ENCODE measurements around the gene NARF. TPM values are rescaled to one million over a fixed set of nuclear protein-coding genes. Genes with fewer than 3 reads are reported as not detected.

NARF gene
- total and polyA plus RNA-seq, 2 of the 8 experiments (the other 6 are each of a cell fraction or from before 2014, with no cell fraction given) = 97.4 to 131 TPM

- no peak overlapping the region for H2BK5ac ChIP-seq (ENCODE audit: low read depth, low read length)
- no peaks in the 10 kb centered on the region for H3K4me1 ChIP-seq (replicated peaks in 1 of 4; ENCODE audit: control insufficient read depth in 3 of 4, insufficient read depth in 4 of 4, low read length in 3 of 4)
- H3K36me3 ChIP-seq (ENCODE audit: control insufficient read depth in 2 of 4, insufficient read depth in 4 of 4, low read length in 3 of 4) = peaks cover 15 to 38% (median 27%) of the 10 kb centered on the region in 4 experiments
- H3K27me3 ChIP-seq (replicated peaks in 1 of 4; ENCODE audit: control insufficient read depth in 3 of 4, extremely low read depth in 1 of 4, insufficient read depth in 3 of 4, low read length in 3 of 4) = no peaks in the 10 kb centered on the region
- WGBS, 2 experiments (ENCODE audit: extremely low coverage in 1 of 2, insufficient coverage in 1 of 2, insufficient read length in 1 of 2, insufficient replicate concordance in 2 of 2, low coverage in 1 of 2, low lambda C conversion rate in 2 of 2, missing lambda C conversion rate in 1 of 2) = 95% methylated on average over 7 of the region's 7 CpGs; no CpG with 5 or more reads in 1 of the 2 experiments
- H2AFZ ChIP-seq (ENCODE audit: low read length) = no peak overlapping the region
- H3K4me2 ChIP-seq (ENCODE audit: insufficient read depth in 1 of 2, low read depth in 2 of 2, low read length in 2 of 2) = no peak overlapping the region
- H2BK120ac ChIP-seq (replicated peaks; ENCODE audit: low read depth, low read length) = no peak overlapping the region
- no peak overlapping the region for H4K91ac ChIP-seq (replicated peaks; ENCODE audit: insufficient read length, low read length)
- H2BK12ac ChIP-seq (ENCODE audit: low read depth, low read length) = no peak overlapping the region
- H4K20me1 ChIP-seq (replicated peaks in 1 of 2; ENCODE audit: control insufficient read depth in 1 of 2, insufficient read depth in 2 of 2, low read length in 2 of 2) = peaks cover 1% of the 10 kb centered on the region in 2 experiments
- no peak overlapping the region for H3K14ac ChIP-seq (ENCODE audit: insufficient read length)
- no peak overlapping the region for H4K8ac ChIP-seq (ENCODE audit: extremely low read depth, insufficient read depth, low read length)
- H2BK20ac ChIP-seq (ENCODE audit: low read length) = no peak overlapping the region
- no peak overlapping the region for H2BK15ac ChIP-seq (ENCODE audit: low read length)
- no peaks in the 10 kb centered on the region for H3K9me3 ChIP-seq (ENCODE audit: insufficient read depth in 2 of 2, low read depth in 1 of 2, low read length in 1 of 2)
- FAIRE-seq (no peak), DNase-seq (ENCODE audit: low read depth in 1 of 2, low spot score in 2 of 2) (no peak)
- H3K23ac ChIP-seq (ENCODE audit: insufficient read length) = no peak overlapping the region
- ChIA-PET POLR2A (ENCODE audit: partially characterized antibody) (no interaction called here), CTCF (ENCODE audit: partially characterized antibody) (interaction anchor here (1.5 kb wide), 1 partner anchor 9 kb away, joined by 7 read pairs; no protein-coding TSS in a partner anchor)
- no peak overlapping the region for H3K56ac ChIP-seq (replicated peaks; ENCODE audit: insufficient read length, low read depth, low read length)
- no peaks in the 10 kb centered on the region for H3K79me1 ChIP-seq (ENCODE audit: low read depth, low read length)
- H3K23me2 ChIP-seq (ENCODE audit: low read depth, low read length) = no peaks in the 10 kb centered on the region
- H3K79me2 ChIP-seq (ENCODE audit: control insufficient read depth in 1 of 2, insufficient read depth in 2 of 2, low read length in 2 of 2) = no peaks in the 10 kb centered on the region
- no peak overlapping the region for H3K18ac ChIP-seq (ENCODE audit: extremely low read depth, low read length)
- no peak overlapping the region for H3K4me3 ChIP-seq (ENCODE audit: extremely low read depth in 1 of 4, insufficient read depth in 2 of 4, low read depth in 3 of 4, low read length in 4 of 4)
- no peak overlapping the region for H4K5ac ChIP-seq (ENCODE audit: insufficient read length, low read depth, low read length)
- no peak overlapping the region for H3K9ac ChIP-seq (replicated peaks in 1 of 4; ENCODE audit: extremely low read depth in 1 of 4, low read depth in 3 of 4, low read length in 3 of 4)
- H3K4ac ChIP-seq (replicated peaks; ENCODE audit: insufficient read length, low read depth, low read length) = no peak overlapping the region
- H3K27ac ChIP-seq (ENCODE audit: low read depth, low read length) = no peak overlapping the region
- H2AK5ac ChIP-seq (ENCODE audit: low read depth, low read length) = no peak overlapping the region
- TF ChIP-seq FOSL1 (IDR thresholded peaks at IDR 0.05; ENCODE audit: insufficient read depth, low read depth, low read length) (no peak), GTF2F1 (IDR thresholded peaks at IDR 0.05; ENCODE audit: borderline replicate concordance, low read depth, low read length) (no peak), CREB1 (IDR thresholded peaks at IDR 0.05) (no peak), EGR1 (IDR thresholded peaks at IDR 0.05; ENCODE audit: borderline replicate concordance, low read depth, low read length) (no peak), CEBPB (IDR thresholded peaks at IDR 0.05; ENCODE audit: low read depth, low read length) (no peak), MAX (IDR thresholded peaks at IDR 0.05) (no peak), CBX5 (IDR thresholded peaks at IDR 0.05; ENCODE audit: low read depth, low read length) (no peak), SIX5 (IDR thresholded peaks at IDR 0.05; ENCODE audit: low read depth, low read length) (no peak), GABPA (IDR thresholded peaks at IDR 0.05; ENCODE audit: borderline replicate concordance, insufficient read depth, low read length) (no peak), JUND (IDR thresholded peaks at IDR 0.05; ENCODE audit: low read length) (no peak), TAF1 (IDR thresholded peaks at IDR 0.05; ENCODE audit: low read depth, low read length) (no peak), POLR2AphosphoS5 (IDR thresholded peaks at IDR 0.05; ENCODE audit: low read depth, low read length) (no peak), SAP30 (IDR thresholded peaks at IDR 0.05; ENCODE audit: insufficient read depth, insufficient replicate concordance, low read length) (no peak), RAD21 (IDR thresholded peaks at IDR 0.05 in 1 of 2, conservative IDR thresholded peaks at IDR 0.05 in 1 of 2; ENCODE audit: low read depth in 2 of 2, low read length in 2 of 2) (no peak), PHF8 (conservative IDR thresholded peaks at IDR 0.05; ENCODE audit: low read depth, low read length) (no peak)
These were observed 11.5 kb downstream of the NARF start for GRCh38 chr17:82470065-82470464.
